HL-60 (cell line): ENCODE measurements around the gene AKAP6.

Experiments used
- DNase-seq, 2 experiments: peaks; one replicate each; pipeline ENCODE4 v3.0.0-alpha.2; 2010 to 2020; ENCODE audit warnings: low read depth in 1 of 2, low spot score in 1 of 2
- H3K27ac ChIP-seq: fragments of 250-450 bp; sonication (Bioruptor Pico); replicated peaks from 2 replicates; pipeline ENCODE4 v1.5.1; 2020; ENCODE audit warnings: mild to moderate bottlenecking, moderate library complexity
- H3K27me3 ChIP-seq: fragments of 250-450 bp; sonication (Bioruptor Pico); 2 replicates; pipeline ENCODE4 v1.5.1; 2021; ENCODE audit warnings: mild to moderate bottlenecking, moderate library complexity; ENCODE audit not compliant: insufficient read depth, poor library complexity, severe bottlenecking
- H3K4me3 ChIP-seq: replicated peaks from 2 replicates; pipeline ENCODE4 v1.5.1; 2011; ENCODE audit warnings: mild to moderate bottlenecking, control low read depth, low read length; ENCODE audit not compliant: insufficient read depth
- GABPA ChIP-seq: IDR thresholded peaks from 2 replicates; pipeline ENCODE4 v1.6.1; 2012; ENCODE audit warnings: low read depth
- POLR2AphosphoS5 ChIP-seq: IDR thresholded peaks from 2 replicates; pipeline ENCODE4 v1.6.1; 2012; ENCODE audit warnings: low read depth
- REST ChIP-seq: IDR thresholded peaks from 2 replicates; pipeline ENCODE4 v1.6.1; 2012; ENCODE audit warnings: low read depth; ENCODE audit not compliant: insufficient replicate concordance
- SPI1 ChIP-seq: IDR thresholded peaks from 2 replicates; pipeline ENCODE4 v1.6.1; 2012; ENCODE audit warnings: low read depth, mild to moderate bottlenecking, borderline replicate concordance
- TF ChIP-seq, protein P1 (sequence below): IDR thresholded peaks from one replicate; pipeline ENCODE4 v1.5.1; 2011; ENCODE audit warnings: low read length, control low read depth, inconsistent platforms; ENCODE audit not compliant: insufficient read depth

The AKAP6 gene

GRCh38 chr14:32762886-32763285 is 433.8 kb downstream of the AKAP6 start:
- H3K27me3 ChIP-seq, result no peaks in the 10 kb centered on the region

DNA sequence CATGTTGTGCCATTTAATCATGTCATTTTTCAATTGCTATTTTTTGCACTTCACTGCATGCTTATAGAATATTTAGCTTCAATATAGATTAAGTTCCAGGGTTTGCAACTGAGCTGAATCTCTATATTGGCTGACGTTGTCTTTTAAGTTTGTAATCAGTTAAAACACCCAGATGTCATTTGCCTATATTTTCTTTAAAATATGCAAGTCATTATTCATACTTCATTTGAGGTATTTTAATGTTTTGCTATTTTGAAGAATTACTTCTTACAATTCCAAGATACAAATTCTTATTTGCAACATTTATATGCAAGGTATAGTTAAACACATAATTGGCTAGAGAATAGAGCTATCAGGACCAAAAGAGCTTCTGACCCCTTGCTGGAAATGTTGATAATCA is 434.6 kb downstream of the AKAP6 start:
- no peak for DNase-seq
- no peak overlapping the region for H3K27ac ChIP-seq
- H3K27me3 ChIP-seq, result no peaks in the 10 kb centered on the region
- H3K4me3 ChIP-seq, result no peak overlapping the region
- TF ChIP-seq, protein P1, sequence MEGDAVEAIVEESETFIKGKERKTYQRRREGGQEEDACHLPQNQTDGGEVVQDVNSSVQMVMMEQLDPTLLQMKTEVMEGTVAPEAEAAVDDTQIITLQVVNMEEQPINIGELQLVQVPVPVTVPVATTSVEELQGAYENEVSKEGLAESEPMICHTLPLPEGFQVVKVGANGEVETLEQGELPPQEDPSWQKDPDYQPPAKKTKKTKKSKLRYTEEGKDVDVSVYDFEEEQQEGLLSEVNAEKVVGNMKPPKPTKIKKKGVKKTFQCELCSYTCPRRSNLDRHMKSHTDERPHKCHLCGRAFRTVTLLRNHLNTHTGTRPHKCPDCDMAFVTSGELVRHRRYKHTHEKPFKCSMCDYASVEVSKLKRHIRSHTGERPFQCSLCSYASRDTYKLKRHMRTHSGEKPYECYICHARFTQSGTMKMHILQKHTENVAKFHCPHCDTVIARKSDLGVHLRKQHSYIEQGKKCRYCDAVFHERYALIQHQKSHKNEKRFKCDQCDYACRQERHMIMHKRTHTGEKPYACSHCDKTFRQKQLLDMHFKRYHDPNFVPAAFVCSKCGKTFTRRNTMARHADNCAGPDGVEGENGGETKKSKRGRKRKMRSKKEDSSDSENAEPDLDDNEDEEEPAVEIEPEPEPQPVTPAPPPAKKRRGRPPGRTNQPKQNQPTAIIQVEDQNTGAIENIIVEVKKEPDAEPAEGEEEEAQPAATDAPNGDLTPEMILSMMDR, result no peak
- TF ChIP-seq GABPA, result no peak
- TF ChIP-seq SPI1, result no peak
- TF ChIP-seq REST, result no peak
- no peak for TF ChIP-seq POLR2AphosphoS5

More at GRCh38 chr14:32762886-32763285, 433.8 kb downstream of the AKAP6 start:
- Histone ChIP-seq H3K27ac (no peak overlapping the region), H3K4me3 (no peak overlapping the region)
- no peak for DNase-seq
- no peak for TF ChIP-seq POLR2AphosphoS5
- no peak for TF ChIP-seq REST
- TF ChIP-seq, protein P1, result no peak
- TF ChIP-seq SPI1, result no peak
- no peak for TF ChIP-seq GABPA

GRCh38 chr14:32764131-32764530 is 435.0 kb downstream of the AKAP6 start:
- DNase-seq, result no peak
- Histone ChIP-seq H3K27me3 (no peaks in the 10 kb centered on the region), H3K4me3 (no peak overlapping the region), H3K27ac (no peak overlapping the region)
- TF ChIP-seq SPI1 (no peak), REST (no peak), POLR2AphosphoS5 (no peak), GABPA (no peak)
- TF ChIP-seq, protein P1, result no peak
